Measurements from ENCODE around the gene PDE10A.

GRCh38 chr6:165448210-165448609 lies 214.8 kb downstream of the PDE10A start:
- TF ChIP-seq, protein P1, sequence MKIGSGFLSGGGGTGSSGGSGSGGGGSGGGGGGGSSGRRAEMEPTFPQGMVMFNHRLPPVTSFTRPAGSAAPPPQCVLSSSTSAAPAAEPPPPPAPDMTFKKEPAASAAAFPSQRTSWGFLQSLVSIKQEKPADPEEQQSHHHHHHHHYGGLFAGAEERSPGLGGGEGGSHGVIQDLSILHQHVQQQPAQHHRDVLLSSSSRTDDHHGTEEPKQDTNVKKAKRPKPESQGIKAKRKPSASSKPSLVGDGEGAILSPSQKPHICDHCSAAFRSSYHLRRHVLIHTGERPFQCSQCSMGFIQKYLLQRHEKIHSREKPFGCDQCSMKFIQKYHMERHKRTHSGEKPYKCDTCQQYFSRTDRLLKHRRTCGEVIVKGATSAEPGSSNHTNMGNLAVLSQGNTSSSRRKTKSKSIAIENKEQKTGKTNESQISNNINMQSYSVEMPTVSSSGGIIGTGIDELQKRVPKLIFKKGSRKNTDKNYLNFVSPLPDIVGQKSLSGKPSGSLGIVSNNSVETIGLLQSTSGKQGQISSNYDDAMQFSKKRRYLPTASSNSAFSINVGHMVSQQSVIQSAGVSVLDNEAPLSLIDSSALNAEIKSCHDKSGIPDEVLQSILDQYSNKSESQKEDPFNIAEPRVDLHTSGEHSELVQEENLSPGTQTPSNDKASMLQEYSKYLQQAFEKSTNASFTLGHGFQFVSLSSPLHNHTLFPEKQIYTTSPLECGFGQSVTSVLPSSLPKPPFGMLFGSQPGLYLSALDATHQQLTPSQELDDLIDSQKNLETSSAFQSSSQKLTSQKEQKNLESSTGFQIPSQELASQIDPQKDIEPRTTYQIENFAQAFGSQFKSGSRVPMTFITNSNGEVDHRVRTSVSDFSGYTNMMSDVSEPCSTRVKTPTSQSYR (CRISPR knock-in tag; IDR thresholded peaks at IDR 0.05): no peak
- TF ChIP-seq CTCF (IDR thresholded peaks at IDR 0.05) (no peak), ELF4 (CRISPR knock-in tag; IDR thresholded peaks at IDR 0.05; ENCODE audit: low read depth) (no peak)

Measured in WTC11 (cell line).